Trophoblast cell (in vitro differentiated cells and primary cell): ENCODE measurements around the gene FBXO15.

Experiments
- DNase-seq, 2 donors: peaks; one replicate each; pipeline ENCODE4 v3.0.0-alpha.2; 2016
- H2AFZ ChIP-seq: 2 replicates; pipeline ENCODE4 v1.6.1; 2013; ENCODE audit warnings: low read length, moderate library complexity, mild to moderate bottlenecking; ENCODE audit not compliant: insufficient read depth, poor library complexity
- H2AK5ac ChIP-seq: 2 replicates; pipeline ENCODE4 v1.6.1; 2013; ENCODE audit warnings: mild to moderate bottlenecking, low read length
- H2BK120ac ChIP-seq: 2 replicates; pipeline ENCODE4 v1.6.1; 2013; ENCODE audit warnings: low read length, mild to moderate bottlenecking, moderate library complexity; ENCODE audit not compliant: insufficient read depth, poor library complexity
- H2BK12ac ChIP-seq: 2 replicates; pipeline ENCODE4 v1.6.1; 2013; ENCODE audit warnings: mild to moderate bottlenecking, low read length, moderate library complexity
- H2BK5ac ChIP-seq: 2 replicates; pipeline ENCODE4 v1.6.1; 2013; ENCODE audit warnings: low read length, low read depth, moderate library complexity, mild to moderate bottlenecking; ENCODE audit not compliant: poor library complexity
- H3K14ac ChIP-seq: 2 replicates; pipeline ENCODE4 v1.6.1; 2013; ENCODE audit warnings: mild to moderate bottlenecking, low read length
- H3K18ac ChIP-seq: 2 replicates; pipeline ENCODE4 v1.6.1; 2013; ENCODE audit warnings: mild to moderate bottlenecking, low read length
- H3K23ac ChIP-seq: 2 replicates; pipeline ENCODE4 v1.6.1; 2013; ENCODE audit warnings: low read length
- H3K27ac ChIP-seq: 2 replicates; pipeline ENCODE4 v1.5.1; 2013; ENCODE audit warnings: low read depth, mild to moderate bottlenecking, inconsistent platforms, low read length, moderate library complexity
- H3K27me3 ChIP-seq: 2 replicates; pipeline ENCODE4 v1.6.1; 2013; ENCODE audit warnings: inconsistent platforms, mild to moderate bottlenecking, low read length, moderate library complexity; ENCODE audit not compliant: insufficient read depth
- H3K36me3 ChIP-seq, 2 experiments: 1 replicate in 1 of 2; 2 replicates in 1 of 2; pipeline ENCODE4 v1.6.1; 2013; ENCODE audit warnings: low read length in 2 of 2, mild to moderate bottlenecking in 2 of 2, moderate library complexity in 1 of 2; ENCODE audit not compliant: insufficient read depth in 2 of 2, control insufficient read depth in 1 of 2
- H3K4ac ChIP-seq: 2 replicates; pipeline ENCODE4 v1.6.1; 2013; ENCODE audit warnings: low read depth, mild to moderate bottlenecking, low read length, moderate library complexity
- H3K4me1 ChIP-seq, 2 experiments: 1 replicate in 1 of 2; 2 replicates in 1 of 2; pipeline ENCODE4 v1.6.1; 2013; ENCODE audit warnings: low read length in 2 of 2, mild to moderate bottlenecking in 2 of 2, moderate library complexity in 1 of 2; ENCODE audit not compliant: insufficient read depth in 2 of 2, control insufficient read depth in 1 of 2
- H3K4me2 ChIP-seq: 2 replicates; pipeline ENCODE4 v1.6.1; 2013; ENCODE audit warnings: inconsistent platforms, mild to moderate bottlenecking, low read length, moderate library complexity
- H3K4me3 ChIP-seq: 2 replicates; pipeline ENCODE4 v1.5.1; 2013; ENCODE audit warnings: mild to moderate bottlenecking, low read depth, low read length, inconsistent platforms
- H3K79me1 ChIP-seq: one replicate; pipeline ENCODE4 v1.6.1; 2013; ENCODE audit warnings: low read length
- H3K79me2 ChIP-seq: 2 replicates; pipeline ENCODE4 v1.6.1; 2013; ENCODE audit warnings: low read length, mild to moderate bottlenecking; ENCODE audit not compliant: control insufficient read depth, insufficient read depth, poor library complexity
- H3K9ac ChIP-seq: 2 replicates; pipeline ENCODE4 v1.6.1; 2013; ENCODE audit warnings: mild to moderate bottlenecking, low read length
- H3K9me3 ChIP-seq: 2 replicates; pipeline ENCODE4 v1.6.1; 2013; ENCODE audit warnings: low read depth, mild to moderate bottlenecking, control low read depth, inconsistent platforms, low read length; ENCODE audit not compliant: insufficient read depth
- H4K12ac ChIP-seq: 2 replicates; pipeline ENCODE4 v1.6.1; 2013; ENCODE audit warnings: low read depth, mild to moderate bottlenecking, low read length, moderate library complexity
- H4K8ac ChIP-seq: 2 replicates; pipeline ENCODE4 v1.6.1; 2013; ENCODE audit warnings: low read depth, mild to moderate bottlenecking, low read length, moderate library complexity
- H4K91ac ChIP-seq: one replicate; pipeline ENCODE4 v1.6.1; 2013; ENCODE audit warnings: low read depth, mild to moderate bottlenecking, low read length, moderate library complexity
- WGBS: extraction: QIAGEN DNeasy Blood & Tissue Kit; methylation state at CpG from one replicate; pipeline ENCODE4 v1.1.7; 2013; ENCODE audit warnings: missing lambda C conversion rate; ENCODE audit not compliant: insufficient read length, insufficient coverage; ENCODE audit errors: extremely low coverage; 5-methylcytosine and 5-hydroxymethylcytosine counted together

Gene FBXO15

GRCh38 chr18:74128159-74128558, 19.5 kb downstream of the FBXO15 start:
- Histone ChIP-seq H3K18ac (no peak overlapping the region), H3K14ac (no peak overlapping the region), H4K8ac (no peak overlapping the region), H3K4ac (no peak overlapping the region), H2AFZ (no peak overlapping the region), H3K4me2 (no peak overlapping the region), H3K27me3 (no peaks in the 10 kb centered on the region), H3K23ac (no peak overlapping the region), H4K12ac (no peak overlapping the region), H3K4me1 (no peaks in the 10 kb centered on the region), H3K79me2 (no peaks in the 10 kb centered on the region), H3K79me1 (no peaks in the 10 kb centered on the region), H2BK12ac (no peak overlapping the region), H2AK5ac (no peak overlapping the region), H3K36me3 (no peaks in the 10 kb centered on the region), H3K4me3 (no peak overlapping the region), H3K27ac (no peak overlapping the region), H2BK5ac (no peak overlapping the region), H3K9me3 (no peaks in the 10 kb centered on the region), H4K91ac (no peak overlapping the region), H2BK120ac (no peak overlapping the region), H3K9ac (no peak overlapping the region)
- WGBS: no CpG with 5 or more reads among the region's 3 CpGs
- DNase-seq: no peak

DNA sequence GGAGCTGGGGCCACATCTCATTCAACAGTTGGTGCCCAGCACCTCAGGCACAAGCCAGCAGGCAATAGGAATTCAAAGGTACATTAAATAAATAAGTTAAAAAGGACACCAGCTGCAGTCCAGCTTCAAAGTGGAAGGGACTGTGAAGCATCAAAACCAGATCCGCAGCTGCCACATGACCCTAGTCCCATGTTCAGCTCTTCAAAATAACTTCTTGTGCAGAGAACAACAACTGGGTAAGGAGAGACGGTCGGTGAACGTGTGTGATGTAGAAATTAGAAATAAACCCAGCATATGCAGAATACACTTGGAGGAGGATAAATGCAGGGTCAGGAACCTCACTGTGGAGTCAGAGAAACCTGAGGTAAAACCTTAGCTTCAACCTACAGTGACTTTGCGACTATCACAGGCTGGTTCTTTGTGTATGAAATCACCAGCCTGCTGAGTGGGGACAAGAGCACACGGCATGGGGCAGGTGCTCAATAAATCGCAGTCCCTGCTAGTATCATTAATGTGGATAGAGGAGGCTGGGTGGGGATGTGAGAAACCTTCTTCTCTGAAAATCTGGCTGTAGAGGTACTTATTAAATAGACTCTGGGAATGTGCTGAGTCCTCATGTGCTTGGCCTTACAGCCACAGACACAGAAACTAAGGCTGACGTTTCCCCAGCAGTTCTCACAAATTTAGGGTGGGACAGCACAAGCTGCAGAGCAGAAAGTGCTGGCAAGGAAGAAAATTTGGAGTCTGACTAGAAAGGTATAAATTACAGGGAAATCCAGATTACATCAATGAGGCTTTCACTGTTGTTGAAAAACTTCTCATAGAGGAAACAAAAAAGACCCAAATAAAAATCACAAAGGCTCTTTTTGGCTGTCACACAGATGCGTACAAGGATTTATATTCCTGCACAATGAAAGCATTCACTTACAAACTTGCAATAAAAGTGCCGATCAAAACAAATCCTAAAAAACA, 20.7 kb downstream of the FBXO15 start:
- no CpG with 5 or more reads among the region's 10 CpGs for WGBS
- H3K79me1 ChIP-seq: no peaks in the 10 kb centered on the region
- H3K4ac ChIP-seq: no peak overlapping the region
- no peak overlapping the region for H2BK12ac ChIP-seq
- no peak overlapping the region for H2BK5ac ChIP-seq
- no peak overlapping the region for H4K12ac ChIP-seq
- H3K4me2 ChIP-seq: no peak overlapping the region
- H4K8ac ChIP-seq: no peak overlapping the region
- no peak overlapping the region for H2AK5ac ChIP-seq
- no peak for DNase-seq
- H3K4me3 ChIP-seq: no peak overlapping the region
- H3K79me2 ChIP-seq: no peaks in the 10 kb centered on the region
- H3K9me3 ChIP-seq: no peaks in the 10 kb centered on the region
- no peaks in the 10 kb centered on the region for H3K4me1 ChIP-seq
- no peak overlapping the region for H2AFZ ChIP-seq
- no peaks in the 10 kb centered on the region for H3K27me3 ChIP-seq
- no peak overlapping the region for H2BK120ac ChIP-seq
- H3K23ac ChIP-seq: no peak overlapping the region
- H3K14ac ChIP-seq: no peak overlapping the region
- no peak overlapping the region for H4K91ac ChIP-seq
- H3K27ac ChIP-seq: no peak overlapping the region
- H3K9ac ChIP-seq: no peak overlapping the region
- H3K36me3 ChIP-seq: no peaks in the 10 kb centered on the region
- H3K18ac ChIP-seq: no peak overlapping the region

GRCh38 chr18:74124642-74125041, 23.0 kb downstream of the FBXO15 start:
- no CpG with 5 or more reads among the region's 1 CpG for WGBS
- no peaks in the 10 kb centered on the region for H3K9me3 ChIP-seq
- peak in 1 of 2 donors; percentile 7 for DNase-seq

DNA sequence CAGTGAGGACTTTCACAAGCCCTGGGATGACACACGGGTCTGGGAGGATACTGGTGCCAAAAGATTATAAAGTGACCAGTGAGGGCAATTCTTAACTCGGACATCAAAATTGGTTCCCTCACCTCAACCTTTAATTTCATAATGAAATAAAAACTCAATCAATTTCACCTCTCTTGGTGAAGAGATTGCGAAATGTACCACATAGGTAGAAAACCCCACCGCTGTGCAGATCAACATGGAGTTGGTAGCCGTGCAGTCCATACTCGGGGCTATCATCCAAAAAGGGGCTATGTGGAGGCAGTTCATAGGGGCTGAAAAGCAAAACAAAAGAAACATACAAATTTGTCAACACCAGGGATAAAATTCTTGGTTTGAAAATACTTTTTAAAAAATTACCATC, 24.4 kb downstream of the FBXO15 start:
- H2BK120ac ChIP-seq: no peak overlapping the region

More at GRCh38 chr18:74124642-74125041, 23.0 kb downstream of the FBXO15 start:
- H3K27me3 ChIP-seq: no peaks in the 10 kb centered on the region
- H3K4me1 ChIP-seq: no peaks in the 10 kb centered on the region
- H3K4me2 ChIP-seq: no peak overlapping the region
- no peaks in the 10 kb centered on the region for H3K36me3 ChIP-seq
- H3K27ac ChIP-seq: no peak overlapping the region
- H2BK120ac ChIP-seq: no peak overlapping the region
- no peak overlapping the region for H2AFZ ChIP-seq
- H3K79me2 ChIP-seq: no peaks in the 10 kb centered on the region
- H3K14ac ChIP-seq: no peak overlapping the region
- no peak overlapping the region for H3K23ac ChIP-seq
- no peak overlapping the region for H4K12ac ChIP-seq
- no peak overlapping the region for H3K4me3 ChIP-seq
- H3K18ac ChIP-seq: no peak overlapping the region
- H4K91ac ChIP-seq: no peak overlapping the region
- no peak overlapping the region for H3K4ac ChIP-seq
- H2BK12ac ChIP-seq: no peak overlapping the region
- H3K9ac ChIP-seq: no peak overlapping the region
- no peaks in the 10 kb centered on the region for H3K79me1 ChIP-seq
- H4K8ac ChIP-seq: no peak overlapping the region
- H2BK5ac ChIP-seq: no peak overlapping the region
- no peak overlapping the region for H2AK5ac ChIP-seq

More for the DNA sequence above, 24.4 kb downstream of the FBXO15 start:
- Histone ChIP-seq H3K9ac (no peak overlapping the region), H4K8ac (no peak overlapping the region), H4K12ac (no peak overlapping the region), H3K4me1 (no peaks in the 10 kb centered on the region), H3K18ac (no peak overlapping the region), H3K14ac (no peak overlapping the region), H2BK12ac (no peak overlapping the region), H3K79me2 (no peaks in the 10 kb centered on the region), H3K9me3 (no peaks in the 10 kb centered on the region), H3K4me2 (no peak overlapping the region), H3K36me3 (no peaks in the 10 kb centered on the region), H2AK5ac (no peak overlapping the region), H4K91ac (no peak overlapping the region), H3K4me3 (no peak overlapping the region), H2AFZ (no peak overlapping the region), H2BK5ac (no peak overlapping the region), H3K4ac (no peak overlapping the region), H3K23ac (no peak overlapping the region), H3K79me1 (no peaks in the 10 kb centered on the region), H3K27me3 (no peaks in the 10 kb centered on the region), H3K27ac (no peak overlapping the region)
- no peak for DNase-seq
- no CpG with 5 or more reads among the region's 6 CpGs for WGBS
